RWPE1 (cell line): ENCODE measurements around the gene CD300LG.

Source experiments
- CTCF ChIA-PET: fragments of 350-600 bp; sonication (Branson Sonifier 250); formaldehyde crosslinking; extraction: SDS; loops from one replicate; lab custom pipeline; 2021; lab: Yijun Ruan, JAX
- POLR2A ChIA-PET: fragments of 400-600 bp; formaldehyde crosslinking; extraction: SDS; loops from one replicate; lab custom pipeline; 2020; ENCODE audit warnings: antibody characterized with exemption; ENCODE audit not compliant: low non-redundant PET; lab: Yijun Ruan, JAX
- DNase-seq: peaks from one replicate; pipeline ENCODE4 v3.0.0; 2012; ENCODE audit warnings: low spot score
- H3K27ac ChIP-seq: fragments of 450-650 bp; 2 replicates; pipeline ENCODE4 v1.5.1; 2017
- TF ChIP-seq, protein P1 (sequence below): fragments of 450-650 bp; conservative IDR thresholded peaks from 2 replicates; pipeline ENCODE4 v1.5.1; 2017; ENCODE audit warnings: low read depth, mild to moderate bottlenecking

Gene CD300LG

DNA sequence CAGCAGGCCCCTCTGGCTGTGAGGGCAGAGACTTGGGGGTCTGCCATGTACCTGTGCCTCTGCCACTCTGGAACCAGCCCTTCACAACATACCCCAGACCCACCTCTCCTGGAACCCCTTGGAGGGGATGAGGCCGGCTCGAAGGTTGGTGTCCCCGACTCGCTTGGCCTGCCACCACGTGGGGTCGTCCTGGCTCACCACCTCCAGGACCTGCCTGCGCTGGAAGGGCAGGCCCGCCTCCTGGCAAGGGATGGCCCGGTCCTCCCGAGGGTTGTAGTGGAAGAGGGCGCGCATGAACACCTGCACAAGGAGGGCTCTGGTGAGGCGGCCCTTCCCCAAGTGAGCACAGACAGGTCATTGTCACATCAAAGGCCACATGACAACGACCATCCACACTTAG, 26.2 kb upstream of the CD300LG start:
- TF ChIP-seq, protein P1, sequence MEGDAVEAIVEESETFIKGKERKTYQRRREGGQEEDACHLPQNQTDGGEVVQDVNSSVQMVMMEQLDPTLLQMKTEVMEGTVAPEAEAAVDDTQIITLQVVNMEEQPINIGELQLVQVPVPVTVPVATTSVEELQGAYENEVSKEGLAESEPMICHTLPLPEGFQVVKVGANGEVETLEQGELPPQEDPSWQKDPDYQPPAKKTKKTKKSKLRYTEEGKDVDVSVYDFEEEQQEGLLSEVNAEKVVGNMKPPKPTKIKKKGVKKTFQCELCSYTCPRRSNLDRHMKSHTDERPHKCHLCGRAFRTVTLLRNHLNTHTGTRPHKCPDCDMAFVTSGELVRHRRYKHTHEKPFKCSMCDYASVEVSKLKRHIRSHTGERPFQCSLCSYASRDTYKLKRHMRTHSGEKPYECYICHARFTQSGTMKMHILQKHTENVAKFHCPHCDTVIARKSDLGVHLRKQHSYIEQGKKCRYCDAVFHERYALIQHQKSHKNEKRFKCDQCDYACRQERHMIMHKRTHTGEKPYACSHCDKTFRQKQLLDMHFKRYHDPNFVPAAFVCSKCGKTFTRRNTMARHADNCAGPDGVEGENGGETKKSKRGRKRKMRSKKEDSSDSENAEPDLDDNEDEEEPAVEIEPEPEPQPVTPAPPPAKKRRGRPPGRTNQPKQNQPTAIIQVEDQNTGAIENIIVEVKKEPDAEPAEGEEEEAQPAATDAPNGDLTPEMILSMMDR = no peak
- CTCF ChIA-PET = no interaction called here
- no peak overlapping the region for H3K27ac ChIP-seq

DNA sequence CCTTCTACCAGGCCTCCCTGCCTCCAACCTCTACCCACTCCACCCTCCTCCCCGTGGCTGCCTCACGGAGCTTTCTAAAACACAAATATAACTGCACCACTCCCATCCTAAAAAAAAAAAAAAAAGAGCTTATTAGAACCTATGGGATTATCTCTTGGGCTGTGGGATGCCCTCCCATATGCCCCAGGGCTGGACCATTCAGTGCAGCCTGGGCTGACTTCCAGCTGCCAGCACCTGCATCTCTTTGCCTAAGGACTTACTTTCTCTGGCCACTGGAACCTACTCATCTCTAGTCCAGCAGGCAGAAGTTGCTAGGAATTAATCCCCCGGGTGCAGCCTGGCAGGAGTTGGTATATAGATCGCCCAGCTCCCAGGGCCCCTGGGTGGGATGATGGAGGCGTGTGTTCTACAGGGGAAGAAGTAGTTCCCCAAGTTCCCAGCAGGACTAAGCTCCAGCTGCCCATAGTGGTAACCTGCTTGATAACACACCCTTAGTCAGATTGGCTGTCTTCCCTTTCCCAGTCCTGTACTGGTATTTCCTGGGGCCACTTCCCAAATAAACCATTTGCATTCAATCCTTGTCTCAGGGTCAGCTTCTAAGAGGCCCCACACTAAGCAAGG, 24.3 kb upstream of the CD300LG start:
- ChIA-PET POLR2A (no interaction called here), CTCF (interaction anchor here (0.5 to 0.8 kb wide), 3 partner anchors 9 to 620 kb away, joined by 3 to 6 read pairs (median 4); no protein-coding TSS in a partner anchor)
- H3K27ac ChIP-seq = peak overlapping the region; percentile 27
- no peak for DNase-seq
- TF ChIP-seq, protein P1 = no peak

More for the DNA sequence above, 26.2 kb upstream of the CD300LG start:
- POLR2A ChIA-PET = no interaction called here
- no peak for DNase-seq

GRCh38 chr17:43823350-43824084, 23.5 kb upstream of the CD300LG start:
- no peak for DNase-seq
- TF ChIP-seq, protein P1 = no peak
- POLR2A ChIA-PET = no interaction called here
- CTCF ChIA-PET = interaction anchor here (0.5 to 0.6 kb wide), 2 partner anchors 8 to 621 kb away, joined by 4 read pairs; no protein-coding TSS in a partner anchor
- peak overlapping the region; percentile 27 for H3K27ac ChIP-seq

DNA sequence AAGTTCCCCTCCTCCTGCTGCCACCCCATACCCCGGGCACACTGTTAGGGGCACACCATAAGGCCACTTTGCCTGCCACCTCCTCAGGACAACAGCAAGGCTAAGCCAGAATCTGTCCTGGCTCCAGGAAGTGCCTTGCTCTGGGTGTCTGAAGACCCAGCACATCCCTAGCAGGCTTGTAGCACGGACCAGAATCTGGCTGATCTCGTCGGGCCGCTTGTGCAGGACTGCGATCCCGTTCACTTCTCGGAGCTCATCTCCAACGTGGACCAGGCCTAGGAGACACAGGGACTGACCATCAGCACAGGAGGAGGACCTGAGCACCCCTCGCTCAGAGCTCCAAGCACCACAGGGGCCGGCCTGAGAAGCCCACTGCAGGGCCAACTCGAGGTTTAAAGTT, 21.4 kb upstream of the CD300LG start:
- ChIA-PET CTCF (interaction anchor here (0.6 to 0.7 kb wide), 2 partner anchors 108 to 369 kb away, joined by 3 to 6 read pairs; no protein-coding TSS in a partner anchor), POLR2A (no interaction called here)
- DNase-seq = no peak
- H3K27ac ChIP-seq = no peak overlapping the region
- TF ChIP-seq, protein P1 = no peak

DNA sequence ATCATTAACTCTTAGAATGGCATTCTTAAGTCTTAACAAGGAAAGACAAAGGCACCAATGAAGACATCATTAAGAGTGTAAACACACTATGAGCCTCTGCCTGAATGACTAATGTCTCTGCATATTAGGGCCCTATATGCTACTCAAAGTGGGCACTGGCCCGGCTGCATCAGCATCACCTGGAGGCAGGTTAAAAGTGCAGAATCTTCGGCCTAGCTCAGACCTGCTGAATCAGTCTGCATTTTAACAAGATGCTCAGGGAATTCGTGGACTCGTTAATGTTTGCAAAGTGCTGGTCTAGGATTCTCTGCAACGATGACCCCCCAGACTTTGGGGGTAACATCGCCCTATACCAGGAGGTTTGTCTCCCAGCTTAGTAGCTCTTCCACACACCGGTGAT, 20.8 kb upstream of the CD300LG start:
- DNase-seq = no peak
- TF ChIP-seq, protein P1 = no peak
- CTCF ChIA-PET = interaction anchor here (0.6 kb wide), 2 partner anchors 11 to 108 kb away, joined by 3 to 6 read pairs; no protein-coding TSS in a partner anchor
- POLR2A ChIA-PET = no interaction called here
- H3K27ac ChIP-seq = no peak overlapping the region

DNA sequence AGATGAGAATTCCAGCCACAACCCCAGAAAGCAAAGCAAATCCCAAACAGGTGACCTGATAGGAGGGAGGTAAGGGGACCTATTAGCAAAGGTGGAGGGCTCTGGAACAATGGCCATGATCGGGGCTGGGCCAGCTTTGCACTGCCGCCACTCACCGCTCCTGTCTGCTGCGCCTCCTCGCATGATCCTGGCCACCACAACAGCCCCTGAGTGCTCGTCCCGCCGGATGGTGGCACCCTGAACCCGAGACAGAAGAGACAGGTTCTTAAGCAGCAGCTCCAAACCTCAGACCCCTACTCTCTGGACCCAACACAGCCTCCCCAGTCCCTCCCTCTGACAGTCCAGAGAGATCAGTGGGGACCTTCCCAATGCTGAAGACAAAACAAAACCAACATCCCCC, 19.4 kb upstream of the CD300LG start:
- ChIA-PET POLR2A (no interaction called here), CTCF (interaction anchor here (1.2 to 4.0 kb wide), 2 partner anchors 19 to 51 kb away, joined by 6 to 14 read pairs; partner anchors contain the start of gene CD300LG)
- TF ChIP-seq, protein P1 = no peak
- no peak for DNase-seq
- no peak overlapping the region for H3K27ac ChIP-seq
